K562 (cell line): Measurements from ENCODE around the gene FUBP3. TPM values are rescaled to one million over a fixed set of nuclear protein-coding genes. Genes with fewer than 3 reads are reported as not detected.
A peak's percentile ranks its signal among the peaks of the same experiment; 100 is the strongest.

ENCODE experiments used
- ASH1L ChIP-seq: fragments of 450-650 bp; IDR thresholded peaks from 2 replicates; pipeline ENCODE4 v1.6.1; 2018; ENCODE audit warnings: borderline replicate concordance, mild to moderate bottlenecking, low read depth; ENCODE audit not compliant: partially characterized antibody
- CC2D1A ChIP-seq: fragments of 450-650 bp; IDR thresholded peaks from 2 replicates; pipeline ENCODE4 v1.6.1; 2017; ENCODE audit warnings: mild to moderate bottlenecking
- DNMT1 ChIP-seq: fragments of 450-650 bp; IDR thresholded peaks from 2 replicates; pipeline ENCODE4 v1.6.1; 2016; ENCODE audit warnings: antibody characterized with exemption, mild to moderate bottlenecking
- ESRRA ChIP-seq: fragments of 450-650 bp; IDR thresholded peaks from 2 replicates; pipeline ENCODE4 v1.6.1; 2014; ENCODE audit warnings: low read depth, mild to moderate bottlenecking, moderate library complexity, borderline replicate concordance
- ETS2 ChIP-seq: IDR thresholded peaks from 2 replicates; pipeline ENCODE4 v1.6.1; 2016; ENCODE audit warnings: borderline replicate concordance, missing genetic modification characterization, mild to moderate bottlenecking, moderate library complexity, missing compliant biosample characterization; ENCODE audit not compliant: poor library complexity, severe bottlenecking
- FOXK1 ChIP-seq: sonication (generic); formaldehyde crosslinking; IDR thresholded peaks from 2 replicates; pipeline ENCODE4 v1.8.0; 2022; ENCODE audit warnings: missing genetic modification reagents, mild to moderate bottlenecking, borderline replicate concordance
- HDAC1 ChIP-seq, 2 experiments: fragments of 450-650 bp; IDR thresholded peaks; 2 replicates each; pipeline ENCODE4 v1.6.1; 2016 to 2017; ENCODE audit warnings: inconsistent platforms in 1 of 2, mild to moderate bottlenecking in 1 of 2, moderate library complexity in 1 of 2
- HDAC6 ChIP-seq: IDR thresholded peaks from 2 replicates; pipeline ENCODE4 v1.6.1; 2012; ENCODE audit warnings: low read depth, mild to moderate bottlenecking, control low read depth, inconsistent platforms, low read length, moderate library complexity
- HOXB6 ChIP-seq: fragments of 250-450 bp; sonication (Bioruptor Pico); IDR thresholded peaks from 2 replicates; pipeline ENCODE4 v1.5.1; 2022; ENCODE audit warnings: mild to moderate bottlenecking, borderline replicate concordance
- KLF10 ChIP-seq: fragments of 250-450 bp; sonication (Bioruptor Pico); IDR thresholded peaks from 2 replicates; pipeline ENCODE4 v1.6.1; 2021; ENCODE audit warnings: matching md5 sums
- KLF6 ChIP-seq: fragments of 250-450 bp; sonication (Bioruptor Pico); IDR thresholded peaks from 2 replicates; pipeline ENCODE4 v1.4.0; 2020; ENCODE audit warnings: mild to moderate bottlenecking, moderate library complexity, borderline replicate concordance
- MEIS2 ChIP-seq: fragments of 450-650 bp; IDR thresholded peaks from 2 replicates; pipeline ENCODE4 v1.6.1; 2014; ENCODE audit warnings: mild to moderate bottlenecking; ENCODE audit not compliant: partially characterized antibody
- NFATC3 ChIP-seq: fragments of 450-650 bp; IDR thresholded peaks from 2 replicates; pipeline ENCODE4 v1.6.1; 2017; ENCODE audit warnings: mild to moderate bottlenecking
- NR1H2 ChIP-seq: sonication (generic); formaldehyde crosslinking; IDR thresholded peaks from 2 replicates; pipeline ENCODE4 v1.4.0; 2020; ENCODE audit warnings: mild to moderate bottlenecking, missing genetic modification reagents
- RBM17 ChIP-seq: fragments of 200-400 bp; formaldehyde crosslinking; IDR thresholded peaks from 2 replicates; pipeline ENCODE4 v1.6.1; 2017; ENCODE audit warnings: low read depth, mild to moderate bottlenecking, low read length, borderline replicate concordance
- SLC30A9 ChIP-seq: fragments of 250-450 bp; sonication (Bioruptor Pico); IDR thresholded peaks from 2 replicates; pipeline ENCODE4 v1.8.0; 2022; ENCODE audit warnings: mild to moderate bottlenecking, moderate library complexity
- ZBTB7A ChIP-seq: IDR thresholded peaks from 2 replicates; pipeline ENCODE4 v1.6.1; 2011; ENCODE audit warnings: low read depth, mild to moderate bottlenecking, low read length, moderate library complexity, borderline replicate concordance; ENCODE audit not compliant: control insufficient read depth
- ZNF133 ChIP-seq: fragments of 250-450 bp; sonication (Bioruptor Pico); IDR thresholded peaks from 2 replicates; pipeline ENCODE4 v1.4.0; 2020; ENCODE audit warnings: mild to moderate bottlenecking
- ZNF217 ChIP-seq: sonication (generic); formaldehyde crosslinking; IDR thresholded peaks from 2 replicates; pipeline ENCODE4 v1.8.0; 2022; ENCODE audit warnings: mild to moderate bottlenecking, missing genetic modification reagents
- ZNF507 ChIP-seq: conservative IDR thresholded peaks from 2 replicates; pipeline ENCODE4 v1.6.1; 2017; ENCODE audit warnings: missing genetic modification characterization, missing compliant biosample characterization
- ZNF586 ChIP-seq: fragments of 450-650 bp; formaldehyde crosslinking; conservative IDR thresholded peaks from 2 replicates; pipeline ENCODE4 v1.4.0; 2020; ENCODE audit warnings: mild to moderate bottlenecking, moderate library complexity
- ZNF77 ChIP-seq: fragments of 250-450 bp; sonication (Bioruptor Pico); IDR thresholded peaks from 2 replicates; pipeline ENCODE4 v1.5.0; 2020
- polyA plus RNA-seq, 8 experiments: library from polyadenylated mRNA; depleted of rRNA in 4 of 8; stranded (reverse) in 5 of 8; unstranded in 3 of 8; fragments of >200 nt; fragmentation: Nextera tagmentation in 2 of 8; fragmentation: Illumina TruSeq in 1 of 8; extraction: Ambion mirVana in 2 of 8; extraction: Trizol in 1 of 8; gene quantifications; 2 replicates each; pipeline versions ENCODE4 v1.2.1 to v1.2.3, GENCODE V29; 2011 to 2014; ENCODE audit warnings: inconsistent platforms in 1 of 8, missing spikeins in 1 of 8
- total RNA-seq, 7 experiments: library from RNA; depleted of rRNA in 6 of 7; stranded (reverse); fragments of >200 nt in 6 of 7; fragmentation: Illumina TruSeq in 2 of 7; extraction: Trizol in 2 of 7; gene quantifications; 2 replicates each; pipeline versions ENCODE4 v1.2.1 to v1.2.3, GENCODE V29; 2011 to 2021; ENCODE audit warnings: low replicate concordance in 1 of 7
- TF ChIP-seq, protein P1 (sequence below): fragments of 200-800 bp; sonication (Bioruptor generic); IDR thresholded peaks from 2 replicates; pipeline ENCODE4 v1.6.1; 2016; ENCODE audit warnings: missing genetic modification characterization, missing compliant biosample characterization
- TF ChIP-seq, protein P2 (sequence below): sonication (generic); formaldehyde crosslinking; IDR thresholded peaks from 2 replicates; pipeline ENCODE4 v1.8.0; 2022; ENCODE audit warnings: missing genetic modification reagents, mild to moderate bottlenecking, moderate library complexity, borderline replicate concordance

FUBP3 gene
- total and polyA plus RNA-seq, 9 of the 15 experiments (the other 6 are each of a cell fraction or from before 2014, with no cell fraction given) = 3.0 to 64.0 (median 48.1) TPM

DNA sequence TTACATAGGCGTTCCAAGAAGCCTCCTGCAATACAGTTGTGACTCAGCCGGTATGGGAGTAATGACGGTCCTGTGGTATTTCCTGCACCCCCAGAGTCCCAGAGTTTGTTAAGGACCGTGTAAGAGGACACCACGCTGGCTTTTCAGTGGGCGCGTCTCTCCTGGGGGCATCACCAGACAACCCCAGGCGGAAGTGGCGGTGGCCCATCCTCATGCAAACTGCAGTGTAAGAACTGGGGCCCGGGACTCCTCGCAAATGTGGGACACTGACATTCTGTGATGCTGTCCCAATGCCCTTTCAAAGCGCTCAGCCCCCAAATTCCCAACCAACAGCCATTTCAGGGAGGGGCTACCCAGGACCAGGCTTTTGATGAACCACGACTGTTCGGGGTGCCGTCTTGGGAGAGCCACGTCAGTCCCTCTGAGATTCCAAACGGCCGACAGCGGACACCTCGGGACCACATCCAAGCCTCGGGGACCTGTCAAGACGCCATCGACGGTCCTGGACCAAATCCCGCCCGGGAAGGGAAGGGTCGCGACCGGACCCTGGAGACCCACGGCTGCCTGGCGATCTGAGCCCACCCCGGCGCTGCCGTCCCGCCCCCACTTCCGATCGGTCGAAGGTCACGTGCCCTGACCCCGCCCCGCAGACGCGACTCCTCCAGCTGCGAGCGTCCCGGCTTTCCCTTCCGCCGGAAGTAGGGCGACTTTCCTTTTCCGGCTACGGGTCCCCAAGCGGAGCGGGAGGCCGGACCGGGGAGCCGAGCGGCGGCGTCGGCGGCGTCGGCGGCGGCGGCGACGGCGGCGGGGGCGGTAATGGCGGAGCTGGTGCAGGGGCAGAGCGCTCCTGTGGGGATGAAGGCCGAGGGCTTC lies at the start of gene FUBP3 (continued):
- TF ChIP-seq ZNF77 (CRISPR knock-in tag) (no peak), ZNF507 (tag) (no peak), HOXB6 (no peak), ASH1L (no peak), FOXK1 (CRISPR knock-in tag) (no peak), ESRRA (peak; percentile 46; the same call in 1 of the 2 replicates), ZNF217 (CRISPR knock-in tag) (no peak), MEIS2 (no peak), KLF10 (no peak), ZBTB7A (peak; percentile 88), ZNF133 (CRISPR knock-in tag) (no peak), KLF6 (peak; percentile 74; the same call in 1 of the 2 replicates), HDAC6 (no peak), RBM17 (no peak), DNMT1 (no peak), HDAC1 (IDR thresholded peaks at IDR 0.05) (peak in 1 of 2 experiments; percentile 56; a peak in 2 of 4 replicates), NFATC3 (no peak), SLC30A9 (CRISPR knock-in tag) (no peak), ETS2 (tag) (no peak), NR1H2 (CRISPR knock-in tag) (no peak), ZNF586 (no peak), CC2D1A (no peak; the same call in 1 of the 2 replicates)
- TF ChIP-seq, protein P1, sequence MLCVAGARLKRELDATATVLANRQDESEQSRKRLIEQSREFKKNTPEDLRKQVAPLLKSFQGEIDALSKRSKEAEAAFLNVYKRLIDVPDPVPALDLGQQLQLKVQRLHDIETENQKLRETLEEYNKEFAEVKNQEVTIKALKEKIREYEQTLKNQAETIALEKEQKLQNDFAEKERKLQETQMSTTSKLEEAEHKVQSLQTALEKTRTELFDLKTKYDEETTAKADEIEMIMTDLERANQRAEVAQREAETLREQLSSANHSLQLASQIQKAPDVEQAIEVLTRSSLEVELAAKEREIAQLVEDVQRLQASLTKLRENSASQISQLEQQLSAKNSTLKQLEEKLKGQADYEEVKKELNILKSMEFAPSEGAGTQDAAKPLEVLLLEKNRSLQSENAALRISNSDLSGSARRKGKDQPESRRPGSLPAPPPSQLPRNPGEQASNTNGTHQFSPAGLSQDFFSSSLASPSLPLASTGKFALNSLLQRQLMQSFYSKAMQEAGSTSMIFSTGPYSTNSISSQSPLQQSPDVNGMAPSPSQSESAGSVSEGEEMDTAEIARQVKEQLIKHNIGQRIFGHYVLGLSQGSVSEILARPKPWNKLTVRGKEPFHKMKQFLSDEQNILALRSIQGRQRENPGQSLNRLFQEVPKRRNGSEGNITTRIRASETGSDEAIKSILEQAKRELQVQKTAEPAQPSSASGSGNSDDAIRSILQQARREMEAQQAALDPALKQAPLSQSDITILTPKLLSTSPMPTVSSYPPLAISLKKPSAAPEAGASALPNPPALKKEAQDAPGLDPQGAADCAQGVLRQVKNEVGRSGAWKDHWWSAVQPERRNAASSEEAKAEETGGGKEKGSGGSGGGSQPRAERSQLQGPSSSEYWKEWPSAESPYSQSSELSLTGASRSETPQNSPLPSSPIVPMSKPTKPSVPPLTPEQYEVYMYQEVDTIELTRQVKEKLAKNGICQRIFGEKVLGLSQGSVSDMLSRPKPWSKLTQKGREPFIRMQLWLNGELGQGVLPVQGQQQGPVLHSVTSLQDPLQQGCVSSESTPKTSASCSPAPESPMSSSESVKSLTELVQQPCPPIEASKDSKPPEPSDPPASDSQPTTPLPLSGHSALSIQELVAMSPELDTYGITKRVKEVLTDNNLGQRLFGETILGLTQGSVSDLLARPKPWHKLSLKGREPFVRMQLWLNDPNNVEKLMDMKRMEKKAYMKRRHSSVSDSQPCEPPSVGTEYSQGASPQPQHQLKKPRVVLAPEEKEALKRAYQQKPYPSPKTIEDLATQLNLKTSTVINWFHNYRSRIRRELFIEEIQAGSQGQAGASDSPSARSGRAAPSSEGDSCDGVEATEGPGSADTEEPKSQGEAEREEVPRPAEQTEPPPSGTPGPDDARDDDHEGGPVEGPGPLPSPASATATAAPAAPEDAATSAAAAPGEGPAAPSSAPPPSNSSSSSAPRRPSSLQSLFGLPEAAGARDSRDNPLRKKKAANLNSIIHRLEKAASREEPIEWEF (CRISPR knock-in tag) = no peak
- TF ChIP-seq, protein P2, sequence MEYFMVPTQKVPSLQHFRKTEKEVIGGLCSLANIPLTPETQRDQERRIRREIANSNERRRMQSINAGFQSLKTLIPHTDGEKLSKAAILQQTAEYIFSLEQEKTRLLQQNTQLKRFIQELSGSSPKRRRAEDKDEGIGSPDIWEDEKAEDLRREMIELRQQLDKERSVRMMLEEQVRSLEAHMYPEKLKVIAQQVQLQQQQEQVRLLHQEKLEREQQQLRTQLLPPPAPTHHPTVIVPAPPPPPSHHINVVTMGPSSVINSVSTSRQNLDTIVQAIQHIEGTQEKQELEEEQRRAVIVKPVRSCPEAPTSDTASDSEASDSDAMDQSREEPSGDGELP (CRISPR knock-in tag) = peak; percentile 98
